Neural cell (in vitro differentiated cells): ENCODE results near the gene C1QTNF1.

ENCODE experiments used
- EP300 ChIP-seq: fragments of 450-650 bp; conservative IDR thresholded peaks from 2 replicates; pipeline ENCODE4 v1.6.1; 2014; ENCODE audit warnings: antibody characterized with exemption, mild to moderate bottlenecking, moderate library complexity; ENCODE audit not compliant: poor library complexity, severe bottlenecking
- EZH2 ChIP-seq: fragments of 200-600, 300-800 bp; shearing (Covaris generic), sonication (generic); IDR thresholded peaks from 2 replicates; pipeline ENCODE4 v1.6.1; 2014; ENCODE audit warnings: antibody characterized with exemption, low read length, borderline replicate concordance, mild to moderate bottlenecking; ENCODE audit not compliant: insufficient read depth, poor library complexity, severe bottlenecking
- REST ChIP-seq: IDR thresholded peaks from 2 replicates; pipeline ENCODE4 v1.6.1; 2012; ENCODE audit warnings: borderline replicate concordance
- TF ChIP-seq, protein P1 (sequence below): fragments of 450-650 bp; IDR thresholded peaks from 2 replicates; pipeline ENCODE4 v1.5.1; 2014; ENCODE audit warnings: antibody characterized with exemption, mild to moderate bottlenecking, moderate library complexity; ENCODE audit not compliant: poor library complexity, severe bottlenecking

DNA sequence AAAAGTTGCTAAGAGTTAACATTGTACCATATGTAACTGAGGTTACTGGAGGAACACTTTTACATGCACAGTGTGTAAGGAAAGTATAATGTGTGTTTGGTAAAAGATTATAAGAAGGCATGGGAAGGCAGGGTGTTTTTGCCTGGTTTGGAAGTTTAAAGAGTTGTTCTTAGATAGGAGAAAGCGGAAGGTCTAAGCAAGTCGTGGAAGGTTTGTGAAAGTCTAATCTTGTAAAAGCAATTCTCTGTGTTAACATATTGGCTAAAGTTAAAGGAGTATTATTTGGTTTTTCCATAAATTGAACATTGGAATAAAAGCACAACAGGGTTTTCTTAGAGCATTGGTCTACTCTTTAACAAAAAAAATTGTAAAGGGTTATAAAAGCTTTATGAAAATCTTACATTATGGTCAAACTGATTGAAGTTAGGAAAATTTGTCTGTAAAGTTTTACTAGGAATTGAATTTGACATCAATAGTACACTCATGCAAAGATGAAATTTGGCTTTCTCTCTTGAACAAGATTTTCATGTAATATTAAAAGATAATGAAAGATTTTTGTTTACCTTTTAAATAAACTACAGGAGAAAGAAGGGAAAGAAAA lies 9.7 kb upstream of the C1QTNF1 start:
- TF ChIP-seq, protein P1, sequence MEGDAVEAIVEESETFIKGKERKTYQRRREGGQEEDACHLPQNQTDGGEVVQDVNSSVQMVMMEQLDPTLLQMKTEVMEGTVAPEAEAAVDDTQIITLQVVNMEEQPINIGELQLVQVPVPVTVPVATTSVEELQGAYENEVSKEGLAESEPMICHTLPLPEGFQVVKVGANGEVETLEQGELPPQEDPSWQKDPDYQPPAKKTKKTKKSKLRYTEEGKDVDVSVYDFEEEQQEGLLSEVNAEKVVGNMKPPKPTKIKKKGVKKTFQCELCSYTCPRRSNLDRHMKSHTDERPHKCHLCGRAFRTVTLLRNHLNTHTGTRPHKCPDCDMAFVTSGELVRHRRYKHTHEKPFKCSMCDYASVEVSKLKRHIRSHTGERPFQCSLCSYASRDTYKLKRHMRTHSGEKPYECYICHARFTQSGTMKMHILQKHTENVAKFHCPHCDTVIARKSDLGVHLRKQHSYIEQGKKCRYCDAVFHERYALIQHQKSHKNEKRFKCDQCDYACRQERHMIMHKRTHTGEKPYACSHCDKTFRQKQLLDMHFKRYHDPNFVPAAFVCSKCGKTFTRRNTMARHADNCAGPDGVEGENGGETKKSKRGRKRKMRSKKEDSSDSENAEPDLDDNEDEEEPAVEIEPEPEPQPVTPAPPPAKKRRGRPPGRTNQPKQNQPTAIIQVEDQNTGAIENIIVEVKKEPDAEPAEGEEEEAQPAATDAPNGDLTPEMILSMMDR = no peak
- TF ChIP-seq EZH2 (no peak), REST (no peak), EP300 (no peak)
